CD4-positive, alpha-beta T cell (primary cell): ENCODE results near the gene GRID1. TPM values are rescaled to one million over a fixed set of nuclear protein-coding genes. Genes with fewer than 3 reads are reported as not detected.

Experiments
- ATAC-seq: fragments of 200-7000 bp; cut with Tn5 transposase; one replicate; pipeline ENCODE4 v1.10.0; 2022; ENCODE audit warnings: mild to moderate bottlenecking; ENCODE audit not compliant: poor library complexity
- CTCF ChIA-PET: fragments of 350-600 bp; sonication (Branson Sonifier 250); formaldehyde crosslinking; loops from one replicate; lab custom pipeline; 2021; ENCODE audit warnings: antibody characterized with exemption, inconsistent platforms; lab: Charles Lee
- POLR2A ChIA-PET: fragments of 350-600 bp; sonication (Branson Sonifier 250); formaldehyde crosslinking; loops from one replicate; lab custom pipeline; 2021; ENCODE audit warnings: antibody characterized with exemption, inconsistent platforms; lab: Charles Lee
- DNase-seq, 14 experiments: peaks; one replicate each; pipeline ENCODE4 v3.0.0-alpha.2; 2013 to 2020; ENCODE audit warnings: mixed read lengths in 2 of 14
- H3K27ac ChIP-seq, 2 donors: one replicate each; pipeline versions ENCODE4 v1.5.1 to v1.7.0; 2013; ENCODE audit warnings: low read length in 2 of 2, low read depth in 1 of 2, mild to moderate bottlenecking in 1 of 2
- H3K27me3 ChIP-seq, 2 experiments: 1 replicate in 1 of 2; 2 replicates in 1 of 2; pipeline versions ENCODE4 v1.6.1 to v1.7.0; 2013; ENCODE audit warnings: low read length in 2 of 2, control low read depth in 1 of 2, mild to moderate bottlenecking in 1 of 2, moderate library complexity in 1 of 2; ENCODE audit not compliant: insufficient read depth in 2 of 2, control insufficient read depth in 1 of 2
- H3K36me3 ChIP-seq: one replicate; pipeline ENCODE4 v1.6.1; 2013; ENCODE audit warnings: low read length, control low read depth; ENCODE audit not compliant: insufficient read depth
- H3K4me1 ChIP-seq: one replicate; pipeline ENCODE4 v1.6.1; 2013; ENCODE audit warnings: low read length, control low read depth; ENCODE audit not compliant: insufficient read depth
- H3K4me3 ChIP-seq: one replicate; pipeline ENCODE4 v1.5.1; 2013; ENCODE audit warnings: mild to moderate bottlenecking, low read length, moderate library complexity
- H3K9me3 ChIP-seq, 2 experiments: 1 replicate in 1 of 2; 2 replicates in 1 of 2; pipeline versions ENCODE4 v1.6.1 to v1.7.0; 2013; ENCODE audit warnings: low read length in 2 of 2, mild to moderate bottlenecking in 2 of 2, control low read depth in 1 of 2, moderate library complexity in 1 of 2; ENCODE audit not compliant: control insufficient read depth in 1 of 2, insufficient read depth in 1 of 2
- H3K27ac Mint-ChIP-seq: one replicate; pipeline ENCODE4 v1.8.0; 2020; ENCODE audit warnings: mixed read lengths
- H3K27me3 Mint-ChIP-seq: one replicate; pipeline ENCODE4 v1.8.0; 2021; ENCODE audit warnings: mixed read lengths
- H3K36me3 Mint-ChIP-seq: one replicate; pipeline ENCODE4 v1.8.0; 2021; ENCODE audit warnings: low read depth, mixed read lengths
- H3K4me1 Mint-ChIP-seq: one replicate; pipeline ENCODE4 v1.8.0; 2021; ENCODE audit warnings: low read depth, mixed read lengths
- H3K4me3 Mint-ChIP-seq: one replicate; pipeline ENCODE4 v1.8.0; 2020; ENCODE audit warnings: mild to moderate bottlenecking, mixed read lengths
- H3K9me3 Mint-ChIP-seq: one replicate; pipeline ENCODE4 v1.8.0; 2020; ENCODE audit warnings: mixed read lengths
- intact Hi-C, 2 experiments: fragments of 100-400 bp; cut with DNase I in 1 of 2; cut with micrococcal nuclease in 1 of 2; formaldehyde crosslinking; loops; one replicate each; pipeline versions ENCODE4 v1.15.1 to v1.9.0; 2023 to 2025; cut with DNase I, micrococcal nuclease
- total RNA-seq, 174 experiments: library from RNA in 2 of 174; stranded (reverse) in 2 of 174; gene quantifications; one replicate each; pipeline ENCODE4 v1.2.3 and lab custom pipeline; 2021 to 2026
- TF ChIP-seq, protein P1 (sequence below): fragments of 200-600 bp; IDR thresholded peaks from one replicate; pipeline ENCODE4 v1.8.0; 2022; ENCODE audit warnings: antibody characterized with exemption, mild to moderate bottlenecking

Gene GRID1
- total RNA-seq, 2 experiments from 2014 or later = not detected

DNA sequence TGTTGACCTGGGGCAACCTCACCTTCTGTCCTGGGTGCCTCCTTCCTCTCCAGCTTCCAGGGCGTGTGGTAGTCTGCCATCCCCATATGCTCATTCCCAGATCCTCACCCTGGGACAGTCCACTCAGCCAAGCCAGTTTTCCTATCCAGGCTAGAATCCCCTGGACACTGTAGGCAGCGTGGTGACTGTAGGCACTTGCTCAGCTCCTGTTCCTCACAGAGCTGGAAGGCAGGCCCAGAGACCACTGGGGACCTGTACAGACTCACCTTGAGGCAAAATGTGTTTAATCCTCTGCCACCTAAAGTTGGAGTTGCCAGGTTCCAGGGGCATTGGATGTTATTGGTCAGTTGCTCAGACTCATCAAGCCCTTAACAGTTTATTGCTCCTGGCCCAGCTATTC, 2.4 kb upstream of the GRID1 start:
- Histone ChIP-seq H3K4me1 (peaks cover 26% of the 10 kb centered on the region), H3K27me3 (peaks cover 40 to 61% of the 10 kb centered on the region in 2 experiments), H3K4me3 (no peak overlapping the region), H3K36me3 (no peaks in the 10 kb centered on the region), H3K27ac (no peak overlapping the region), H3K9me3 (peaks cover 0 to 18% of the 10 kb centered on the region in 2 experiments)
- Mint-ChIP-seq H3K4me3 (no peak overlapping the region), H3K9me3 (no peaks in the 10 kb centered on the region), H3K4me1 (peaks cover 12% of the 10 kb centered on the region), H3K36me3 (no peaks in the 10 kb centered on the region), H3K27ac (no peak overlapping the region), H3K27me3 (peaks cover 72% of the 10 kb centered on the region)
- TF ChIP-seq, protein P1, sequence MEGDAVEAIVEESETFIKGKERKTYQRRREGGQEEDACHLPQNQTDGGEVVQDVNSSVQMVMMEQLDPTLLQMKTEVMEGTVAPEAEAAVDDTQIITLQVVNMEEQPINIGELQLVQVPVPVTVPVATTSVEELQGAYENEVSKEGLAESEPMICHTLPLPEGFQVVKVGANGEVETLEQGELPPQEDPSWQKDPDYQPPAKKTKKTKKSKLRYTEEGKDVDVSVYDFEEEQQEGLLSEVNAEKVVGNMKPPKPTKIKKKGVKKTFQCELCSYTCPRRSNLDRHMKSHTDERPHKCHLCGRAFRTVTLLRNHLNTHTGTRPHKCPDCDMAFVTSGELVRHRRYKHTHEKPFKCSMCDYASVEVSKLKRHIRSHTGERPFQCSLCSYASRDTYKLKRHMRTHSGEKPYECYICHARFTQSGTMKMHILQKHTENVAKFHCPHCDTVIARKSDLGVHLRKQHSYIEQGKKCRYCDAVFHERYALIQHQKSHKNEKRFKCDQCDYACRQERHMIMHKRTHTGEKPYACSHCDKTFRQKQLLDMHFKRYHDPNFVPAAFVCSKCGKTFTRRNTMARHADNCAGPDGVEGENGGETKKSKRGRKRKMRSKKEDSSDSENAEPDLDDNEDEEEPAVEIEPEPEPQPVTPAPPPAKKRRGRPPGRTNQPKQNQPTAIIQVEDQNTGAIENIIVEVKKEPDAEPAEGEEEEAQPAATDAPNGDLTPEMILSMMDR = no peak
- ATAC-seq (no peak), DNase-seq (peak in 1 of 14 experiments; percentile 19)
- intact Hi-C loops = no loop called here
- ChIA-PET POLR2A (no interaction called here), CTCF (interaction anchor here (0.9 kb wide), 1 partner anchor 1829 kb away, joined by 3 read pairs; no protein-coding TSS in a partner anchor)

DNA sequence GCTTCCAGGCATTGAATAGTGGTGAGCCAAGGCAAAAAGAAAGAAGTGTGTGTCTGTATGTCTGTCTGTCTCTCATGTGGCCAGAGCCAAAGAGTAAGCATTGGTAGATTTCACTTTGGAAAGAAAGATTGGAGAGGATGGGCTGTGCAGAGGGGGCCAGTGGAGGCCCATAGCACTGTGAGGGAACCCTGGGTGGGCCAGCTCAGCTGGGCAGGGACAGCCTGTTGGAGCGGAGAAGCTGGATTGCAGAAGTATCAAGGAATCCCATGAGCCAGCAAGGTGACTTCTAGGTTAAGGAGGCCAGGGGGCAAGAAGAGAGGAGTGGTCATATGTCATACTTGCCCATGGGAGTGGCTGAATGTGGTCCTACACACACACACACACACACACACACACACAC, 1.5 kb upstream of the GRID1 start:
- Mint-ChIP-seq H3K36me3 (no peaks in the 10 kb centered on the region), H3K4me1 (peaks cover 13% of the 10 kb centered on the region), H3K9me3 (no peaks in the 10 kb centered on the region), H3K4me3 (peak overlapping the region; percentile 55), H3K27ac (no peak overlapping the region), H3K27me3 (peaks cover 67% of the 10 kb centered on the region)
- intact Hi-C loops = no loop called here
- CTCF ChIA-PET = no interaction called here
- peaks cover 0 to 18% of the 10 kb centered on the region in 2 experiments for H3K9me3 ChIP-seq
- H3K4me3 ChIP-seq = no peak overlapping the region
- no peaks in the 10 kb centered on the region for H3K36me3 ChIP-seq
- no peak overlapping the region for H3K27ac ChIP-seq
- DNase-seq = peak in 1 of 14 experiments; percentile 11
- POLR2A ChIA-PET = no interaction called here
- H3K4me1 ChIP-seq = peaks cover 26% of the 10 kb centered on the region
- peaks cover 45 to 68% of the 10 kb centered on the region in 2 experiments for H3K27me3 ChIP-seq
- TF ChIP-seq, protein P1 = no peak
- ATAC-seq = no peak

DNA sequence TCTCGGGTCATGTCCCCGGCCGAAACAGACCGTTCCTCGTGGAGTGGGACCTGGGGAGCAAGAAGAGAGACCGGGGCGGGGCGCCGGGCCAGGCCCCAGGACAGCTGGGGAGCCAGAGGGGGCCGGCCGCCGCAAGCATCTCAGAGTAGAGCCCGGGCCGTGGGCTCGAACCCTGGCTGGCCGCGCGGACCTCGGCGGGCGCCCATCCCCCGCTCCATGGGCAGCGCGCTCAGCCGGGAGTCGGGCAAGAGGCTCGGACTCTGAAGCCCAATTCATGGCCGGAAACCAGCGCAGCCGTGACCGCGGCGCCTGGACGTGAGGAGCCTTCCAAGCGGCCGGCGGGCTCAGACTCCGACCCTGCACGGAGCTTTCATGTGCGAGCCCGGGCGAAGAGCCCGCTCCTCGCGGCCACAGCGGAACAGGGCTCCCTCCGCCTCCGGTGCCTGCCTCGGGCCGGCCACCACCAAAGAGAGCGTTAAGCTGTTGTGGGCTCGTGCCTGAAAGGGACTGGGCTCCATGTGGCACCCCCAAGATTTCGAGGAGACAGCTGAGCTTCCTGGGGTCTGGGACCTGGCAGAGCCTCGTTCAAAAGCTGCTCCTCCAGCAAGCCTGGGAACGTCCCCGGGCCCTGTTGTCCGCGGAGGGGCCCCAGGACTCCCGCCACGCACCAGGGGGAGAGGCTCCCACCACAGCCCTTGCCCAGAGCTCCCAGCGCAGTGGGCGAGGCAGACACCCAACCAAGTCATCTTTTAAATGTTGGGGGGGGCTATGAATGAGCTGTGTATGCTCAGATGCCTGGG, 757 bp upstream of the GRID1 start:
- ChIA-PET POLR2A (no interaction called here), CTCF (interaction anchor here (1.0 kb wide), 1 partner anchor 218 kb away, joined by 3 read pairs; no protein-coding TSS in a partner anchor)
- Histone ChIP-seq H3K36me3 (no peaks in the 10 kb centered on the region), H3K9me3 (peaks cover 0 to 18% of the 10 kb centered on the region in 2 experiments), H3K27me3 (peaks cover 51 to 68% of the 10 kb centered on the region in 2 experiments), H3K4me1 (peaks cover 26% of the 10 kb centered on the region), H3K27ac (no peak overlapping the region), H3K4me3 (no peak overlapping the region)
- H3K9me3 Mint-ChIP-seq = no peaks in the 10 kb centered on the region
- peaks cover 13% of the 10 kb centered on the region for H3K4me1 Mint-ChIP-seq
- peaks cover 66% of the 10 kb centered on the region for H3K27me3 Mint-ChIP-seq
- H3K36me3 Mint-ChIP-seq = no peaks in the 10 kb centered on the region
- H3K4me3 Mint-ChIP-seq = peak overlapping the region; percentile 55
- TF ChIP-seq, protein P1 = no peak
- intact Hi-C loops = no loop called here
- ATAC-seq = no peak
- H3K27ac Mint-ChIP-seq = no peak overlapping the region
- DNase-seq = peak in 1 of 14 experiments; percentile 25
